ENCODE measurements around the gene POC1A.

- no peak for TF ChIP-seq CTCF (IDR thresholded peaks at IDR 0.05; ENCODE audit: insufficient read depth, low read depth, low read length)
- TF ChIP-seq EZH2 (IDR thresholded peaks at IDR 0.05; ENCODE audit: insufficient read depth, low read length) = no peak
Observed at GRCh38 chr3:52077925-52078324, 76.3 kb downstream of the POC1A start.
